Stimulated activated naive CD4-positive, alpha-beta T cell treated with Interleukin-2 at 50 U/mL for 16 hours (primary cell): ENCODE data around the gene SGO2.
"Not testable (repeated sequence)": the region's sequence is repeated elsewhere in the genome, so short reads cannot be mapped to it uniquely, and the experiment has no call there.

ENCODE experiments used
- DNase-seq: peaks from one replicate; lab custom pipeline; 2025; lab: John Stamatoyannopoulos, UW

SGO2 gene

GRCh38 chr2:200619279-200619678 is 93.3 kb downstream of the SGO2 start:
- DNase-seq: no peak

- DNase-seq: no peak
Observed at GRCh38 chr2:200620606-200621390, 94.8 kb downstream of the SGO2 start.

GRCh38 chr2:200622106-200622505 is 96.1 kb downstream of the SGO2 start:
- no peak for DNase-seq

- DNase-seq: no peak
Observed at GRCh38 chr2:200624026-200624425, 98.0 kb downstream of the SGO2 start.

- no peak for DNase-seq
Observed at GRCh38 chr2:200624658-200625057, 98.7 kb downstream of the SGO2 start.

GRCh38 chr2:200625282-200625681 is 99.3 kb downstream of the SGO2 start:
- DNase-seq: no peak

GRCh38 chr2:200625958-200626363 is 100.0 kb downstream of the SGO2 start:
- DNase-seq: no peak

- DNase-seq: no peak
Observed at GRCh38 chr2:200627110-200627770, 101.2 kb downstream of the SGO2 start.

GRCh38 chr2:200628461-200628860 is 102.5 kb downstream of the SGO2 start:
- not testable (repeated sequence) for DNase-seq

GRCh38 chr2:200631287-200631686 is 105.3 kb downstream of the SGO2 start:
- no peak for DNase-seq
